Measurements from ENCODE around the gene SENP5. TPM values are rescaled to one million over a fixed set of nuclear protein-coding genes. Genes with fewer than 3 reads are reported as not detected.

Gene SENP5
- total and polyA plus RNA-seq, 2 experiments from 2014 or later = 16.8 to 37.9 TPM

GRCh38 chr3:196896229-196896628 is 28.5 kb downstream of the SENP5 start:
- no peaks in the 10 kb centered on the region for H3K36me3 ChIP-seq (replicated peaks; ENCODE audit: insufficient read depth, low read depth)
- no peak for TF ChIP-seq EZH2 (IDR thresholded peaks at IDR 0.05; ENCODE audit: borderline replicate concordance)
- no peak for TF ChIP-seq CTCF (IDR thresholded peaks at IDR 0.05; ENCODE audit: poor library complexity)
- no peak for TF ChIP-seq EZH2phosphoT487 (IDR thresholded peaks at IDR 0.05; ENCODE audit: low read depth, severe bottlenecking, unreplicated experiment)
- no peak overlapping the region for H2AFZ ChIP-seq
- no peaks in the 10 kb centered on the region for H3K4me1 ChIP-seq (ENCODE audit: insufficient read depth)
- peaks cover 54% of the 10 kb centered on the region for H3K79me2 ChIP-seq
- H3K9me3 ChIP-seq (ENCODE audit: low read depth) = no peaks in the 10 kb centered on the region
- H4K20me1 ChIP-seq (ENCODE audit: insufficient read depth, poor library complexity, severe bottlenecking) = no peaks in the 10 kb centered on the region
- DNase-seq (ENCODE audit: low spot score) = no peak
- H3K9me2 ChIP-seq (replicated peaks; ENCODE audit: insufficient read depth) = no peaks in the 10 kb centered on the region
- no peak overlapping the region for H3K4me3 ChIP-seq
- WGBS (ENCODE audit: low lambda C conversion rate, missing lambda C conversion rate) = 95% methylated on average over 6 of the region's 6 CpGs
- no peaks in the 10 kb centered on the region for H3K27me3 ChIP-seq
- H3K4me2 ChIP-seq = no peak overlapping the region
- no peak overlapping the region for H3K27ac ChIP-seq

- TF ChIP-seq EZH2phosphoT487 (IDR thresholded peaks at IDR 0.05; ENCODE audit: low read depth, severe bottlenecking, unreplicated experiment) (no peak), CTCF (IDR thresholded peaks at IDR 0.05; ENCODE audit: poor library complexity) (no peak), EZH2 (IDR thresholded peaks at IDR 0.05; ENCODE audit: borderline replicate concordance) (no peak)
- H3K4me2 ChIP-seq = no peak overlapping the region
- no peak overlapping the region for H2AFZ ChIP-seq
- no peaks in the 10 kb centered on the region for H3K4me1 ChIP-seq (ENCODE audit: insufficient read depth)
- peaks cover 8% of the 10 kb centered on the region for H3K79me2 ChIP-seq
- H3K4me3 ChIP-seq = no peak overlapping the region
- no peaks in the 10 kb centered on the region for H4K20me1 ChIP-seq (ENCODE audit: insufficient read depth, poor library complexity, severe bottlenecking)
- peaks cover 9% of the 10 kb centered on the region for H3K36me3 ChIP-seq (replicated peaks; ENCODE audit: insufficient read depth, low read depth)
- no peak for DNase-seq (ENCODE audit: low spot score)
- WGBS (ENCODE audit: low lambda C conversion rate, missing lambda C conversion rate) = 96% methylated on average over 1 of the region's 1 CpG
- no peaks in the 10 kb centered on the region for H3K9me2 ChIP-seq (replicated peaks; ENCODE audit: insufficient read depth)
- H3K27ac ChIP-seq = no peak overlapping the region
- H3K9me3 ChIP-seq (ENCODE audit: low read depth) = no peaks in the 10 kb centered on the region
- no peaks in the 10 kb centered on the region for H3K27me3 ChIP-seq
These were observed 34.0 kb downstream of the SENP5 start for GRCh38 chr3:196901768-196902167.

GRCh38 chr3:196902296-196902695 is 34.6 kb downstream of the SENP5 start:
- Histone ChIP-seq H3K4me3 (no peak overlapping the region), H4K20me1 (ENCODE audit: insufficient read depth, poor library complexity, severe bottlenecking) (no peaks in the 10 kb centered on the region), H3K9me2 (replicated peaks; ENCODE audit: insufficient read depth) (no peaks in the 10 kb centered on the region), H2AFZ (no peak overlapping the region), H3K27me3 (no peaks in the 10 kb centered on the region), H3K9me3 (ENCODE audit: low read depth) (no peaks in the 10 kb centered on the region), H3K4me1 (ENCODE audit: insufficient read depth) (no peaks in the 10 kb centered on the region), H3K27ac (no peak overlapping the region), H3K36me3 (replicated peaks; ENCODE audit: insufficient read depth, low read depth) (peaks cover 9% of the 10 kb centered on the region), H3K4me2 (no peak overlapping the region), H3K79me2 (peaks cover 8% of the 10 kb centered on the region)
- DNase-seq (ENCODE audit: low spot score) = no peak
- TF ChIP-seq EZH2phosphoT487 (IDR thresholded peaks at IDR 0.05; ENCODE audit: low read depth, severe bottlenecking, unreplicated experiment) (no peak), EZH2 (IDR thresholded peaks at IDR 0.05; ENCODE audit: borderline replicate concordance) (no peak), CTCF (IDR thresholded peaks at IDR 0.05; ENCODE audit: poor library complexity) (no peak)
- 81% methylated on average over 1 of the region's 1 CpG for WGBS (ENCODE audit: low lambda C conversion rate, missing lambda C conversion rate)

- H4K20me1 ChIP-seq (ENCODE audit: insufficient read depth, poor library complexity, severe bottlenecking) = no peaks in the 10 kb centered on the region
- H3K4me1 ChIP-seq (ENCODE audit: insufficient read depth) = no peaks in the 10 kb centered on the region
- no peaks in the 10 kb centered on the region for H3K27me3 ChIP-seq
- H3K79me2 ChIP-seq = peaks cover 2% of the 10 kb centered on the region
- H3K4me3 ChIP-seq = no peak overlapping the region
- H3K36me3 ChIP-seq (replicated peaks; ENCODE audit: insufficient read depth, low read depth) = peaks cover 9% of the 10 kb centered on the region
- H2AFZ ChIP-seq = no peak overlapping the region
- no peak overlapping the region for H3K4me2 ChIP-seq
- DNase-seq (ENCODE audit: low spot score) = no peak
- no peak overlapping the region for H3K27ac ChIP-seq
- H3K9me3 ChIP-seq (ENCODE audit: low read depth) = no peaks in the 10 kb centered on the region
- 91% methylated on average over 2 of the region's 2 CpGs for WGBS (ENCODE audit: low lambda C conversion rate, missing lambda C conversion rate)
- TF ChIP-seq EZH2phosphoT487 (IDR thresholded peaks at IDR 0.05; ENCODE audit: low read depth, severe bottlenecking, unreplicated experiment) = no peak
- TF ChIP-seq EZH2 (IDR thresholded peaks at IDR 0.05; ENCODE audit: borderline replicate concordance) = no peak
- no peak for TF ChIP-seq CTCF (IDR thresholded peaks at IDR 0.05; ENCODE audit: poor library complexity)
- H3K9me2 ChIP-seq (replicated peaks; ENCODE audit: insufficient read depth) = no peaks in the 10 kb centered on the region
These were observed 36.0 kb downstream of the SENP5 start for GRCh38 chr3:196903740-196904139.
